Measurements from ENCODE around the gene MRPS31. TPM values are rescaled to one million over a fixed set of nuclear protein-coding genes. Genes with fewer than 3 reads are reported as not detected.

MRPS31 gene
- total RNA-seq, 3 donors from 2014 or later (not counting 1 experiment from before 2014, with no cell fraction given), result 13.6 to 19.6 (median 13.8) TPM

GRCh38 chr13:40774672-40775071 is 3.7 kb upstream of the MRPS31 start:
- Histone ChIP-seq H3K27ac (ENCODE audit: low read length) (no peak overlapping the region), H3K36me3 (ENCODE audit: control insufficient read depth, insufficient read depth, low read length) (no peaks in the 10 kb centered on the region), H3K4me3 (ENCODE audit: low read length) (no peak overlapping the region), H3K27me3 (ENCODE audit: control insufficient read depth, insufficient read depth, low read length) (no peaks in the 10 kb centered on the region), H3K4me1 (ENCODE audit: control insufficient read depth, insufficient read depth, low read length) (peaks cover 31% of the 10 kb centered on the region), H3K9me3 (ENCODE audit: control insufficient read depth, insufficient read depth, low read length) (no peaks in the 10 kb centered on the region)
- no peaks in the 10 kb centered on the region for H3K9me3 Mint-ChIP-seq
- H3K27me3 Mint-ChIP-seq (ENCODE audit: low read depth in 2 of 2), result no peaks in the 10 kb centered on the region
- H3K27ac Mint-ChIP-seq, result no peak overlapping the region
- H3K4me3 Mint-ChIP-seq, result no peak overlapping the region
- no peaks in the 10 kb centered on the region for H3K36me3 Mint-ChIP-seq
- WGBS (ENCODE audit: insufficient coverage), result 95% methylated on average over 5 of the region's 6 CpGs
- peaks cover 29 to 35% of the 10 kb centered on the region in 2 donors for H3K4me1 Mint-ChIP-seq
- intact Hi-C loops (cut with micrococcal nuclease), result loop anchor here (5.0 to 10.0 kb wide), 2 partner anchors 107 to 290 kb away; partner anchors contain the start of genes FOXO1 and WBP4
- no peak for DNase-seq
- no peak for TF ChIP-seq CTCF (IDR thresholded peaks at IDR 0.05)
- no peak for ATAC-seq

DNA sequence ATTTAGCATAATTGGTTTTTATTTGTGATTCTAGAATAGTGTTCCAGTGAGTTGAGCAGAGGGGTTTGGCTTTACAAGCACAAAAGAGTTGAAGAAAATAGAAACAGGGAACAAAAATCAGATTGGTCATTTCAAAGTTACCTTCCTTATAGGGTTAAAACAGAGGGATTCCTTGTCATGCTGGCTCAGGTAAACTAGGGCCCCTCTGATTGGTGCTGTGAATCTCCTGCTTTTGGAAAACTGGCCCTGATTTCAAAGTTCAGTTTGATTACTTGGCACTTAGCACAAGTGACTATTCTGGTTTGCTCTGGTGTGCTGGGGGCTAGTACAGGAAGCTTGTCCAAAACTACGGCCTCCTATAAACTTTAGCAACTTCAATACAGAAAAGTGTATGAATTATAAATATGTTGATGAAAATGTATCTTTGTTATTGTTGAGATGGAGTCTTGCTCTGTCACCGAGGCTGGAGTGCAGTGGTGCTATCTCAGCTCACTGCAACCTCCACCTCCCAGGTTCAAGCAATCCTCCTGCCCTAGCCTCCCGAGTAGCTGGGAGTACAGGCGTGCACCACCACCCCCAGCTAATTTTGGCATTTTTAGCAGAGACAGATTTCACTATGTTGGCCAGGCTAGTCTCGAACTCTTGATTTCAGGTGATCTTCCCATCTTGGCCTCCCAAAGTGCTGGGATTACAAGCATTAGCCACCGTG is 1.9 kb upstream of the MRPS31 start:
- TF ChIP-seq CTCF (IDR thresholded peaks at IDR 0.05), result no peak
- no peaks in the 10 kb centered on the region for H3K27me3 ChIP-seq (ENCODE audit: control insufficient read depth, insufficient read depth, low read length)
- Mint-ChIP-seq H3K36me3 (no peaks in the 10 kb centered on the region), H3K9me3 (no peaks in the 10 kb centered on the region), H3K27me3 (ENCODE audit: low read depth in 2 of 2) (no peaks in the 10 kb centered on the region), H3K4me1 (peaks cover 31 to 36% of the 10 kb centered on the region in 2 donors), H3K4me3 (peak overlapping the region; percentile 62), H3K27ac (no peak overlapping the region)
- 96% methylated on average over 5 of the region's 6 CpGs for WGBS (ENCODE audit: insufficient coverage)
- intact Hi-C loops (cut with micrococcal nuclease), result loop anchor here (10.0 kb wide), 1 partner anchor 292 kb away; the partner anchor contains the start of gene WBP4
- no peak overlapping the region for H3K27ac ChIP-seq (ENCODE audit: low read length)
- no peak overlapping the region for H3K4me3 ChIP-seq (ENCODE audit: low read length)
- no peaks in the 10 kb centered on the region for H3K9me3 ChIP-seq (ENCODE audit: control insufficient read depth, insufficient read depth, low read length)
- ATAC-seq, result no peak
- DNase-seq, result no peak
- peaks cover 31% of the 10 kb centered on the region for H3K4me1 ChIP-seq (ENCODE audit: control insufficient read depth, insufficient read depth, low read length)
- H3K36me3 ChIP-seq (ENCODE audit: control insufficient read depth, insufficient read depth, low read length), result no peaks in the 10 kb centered on the region

DNA sequence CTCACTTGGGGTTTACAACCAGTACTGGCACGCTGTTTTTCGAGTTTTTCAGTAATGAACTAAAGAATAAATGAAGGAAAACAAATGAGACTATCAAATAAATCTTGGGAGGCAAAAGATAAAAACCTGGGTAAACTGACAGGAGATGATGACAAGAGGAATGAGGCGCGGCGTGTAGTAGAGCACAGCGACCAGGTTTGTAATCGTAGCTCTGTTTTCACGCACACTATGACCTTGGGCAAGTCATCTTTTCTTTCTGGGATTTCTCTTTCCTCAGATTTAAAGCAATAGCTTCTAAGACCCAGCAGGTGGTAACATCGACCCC is 419 bp downstream of the MRPS31 start:
- peak overlapping the region; percentile 75 for H3K27ac ChIP-seq (ENCODE audit: low read length)
- peaks cover 10% of the 10 kb centered on the region for H3K4me1 ChIP-seq (ENCODE audit: control insufficient read depth, insufficient read depth, low read length)
- no peaks in the 10 kb centered on the region for H3K9me3 ChIP-seq (ENCODE audit: control insufficient read depth, insufficient read depth, low read length)
- Mint-ChIP-seq H3K36me3 (no peaks in the 10 kb centered on the region), H3K4me3 (peak overlapping the region; percentile 97), H3K27ac (peak overlapping the region; percentile 92 to 95), H3K27me3 (ENCODE audit: low read depth in 2 of 2) (no peaks in the 10 kb centered on the region), H3K4me1 (peaks cover 13 to 14% of the 10 kb centered on the region in 2 donors), H3K9me3 (no peaks in the 10 kb centered on the region)
- no peak for ATAC-seq
- intact Hi-C loops (cut with micrococcal nuclease), result loop anchor here (2.0 to 10.0 kb wide), 3 partner anchors 18 to 382 kb away; partner anchors contain the start of genes SLC25A15 and WBP4
- 0% methylated on average over 9 of the region's 9 CpGs for WGBS (ENCODE audit: insufficient coverage)
- peak overlapping the region; percentile 78 for H3K4me3 ChIP-seq (ENCODE audit: low read length)
- H3K27me3 ChIP-seq (ENCODE audit: control insufficient read depth, insufficient read depth, low read length), result no peaks in the 10 kb centered on the region
- DNase-seq, result no peak
- peaks cover 7% of the 10 kb centered on the region for H3K36me3 ChIP-seq (ENCODE audit: control insufficient read depth, insufficient read depth, low read length)
- no peak for TF ChIP-seq CTCF (IDR thresholded peaks at IDR 0.05)

Measured in natural killer cell (primary cell).